ENCODE data around the gene TMEM169. TPM values are rescaled to one million over a fixed set of nuclear protein-coding genes. Genes with fewer than 3 reads are reported as not detected.

The TMEM169 gene
- total and polyA plus RNA-seq, 4 donors: 0.32 to 0.72 TPM; not detected in 2

- Histone ChIP-seq H3K4me3 (ENCODE audit: low read length in 2 of 2) (no peak overlapping the region), H3K9me3 (ENCODE audit: control insufficient read depth, low read length) (no peaks in the 10 kb centered on the region), H3K27ac (ENCODE audit: low read depth in 1 of 2, low read length in 2 of 2) (peak overlapping the region in 1 of 2 donors; percentile 24), H3K36me3 (ENCODE audit: control insufficient read depth in 1 of 2, insufficient read depth in 2 of 2, low read length in 1 of 2) (peaks cover 3 to 6% of the 10 kb centered on the region in 2 donors), H3K4me1 (ENCODE audit: control insufficient read depth in 1 of 2, insufficient read depth in 2 of 2, low read length in 2 of 2) (peaks cover 2 to 6% of the 10 kb centered on the region in 2 donors), H3K27me3 (ENCODE audit: control insufficient read depth in 1 of 2, insufficient read depth in 2 of 2, low read length in 1 of 2) (no peaks in the 10 kb centered on the region)
- WGBS, 2 donors: 37 to 38% methylated on average over 4 of the region's 4 CpGs
- intact Hi-C loops (cut with DNase I): no loop called here
- ATAC-seq (ENCODE audit: low FRiP score) (no peak), DNase-seq (no peak)
Observed at GRCh38 chr2:216114382-216114713, 32.6 kb downstream of the TMEM169 start.

- peak; percentile 96 for ATAC-seq (ENCODE audit: low FRiP score)
- Histone ChIP-seq H3K36me3 (ENCODE audit: control insufficient read depth in 1 of 2, insufficient read depth in 2 of 2, low read length in 1 of 2) (peaks cover 3 to 6% of the 10 kb centered on the region in 2 donors), H3K9me3 (ENCODE audit: control insufficient read depth, low read length) (no peaks in the 10 kb centered on the region), H3K4me3 (ENCODE audit: low read length in 2 of 2) (peak overlapping the region; percentile 87 to 92), H3K4me1 (ENCODE audit: control insufficient read depth in 1 of 2, insufficient read depth in 2 of 2, low read length in 2 of 2) (peaks cover 2 to 6% of the 10 kb centered on the region in 2 donors), H3K27me3 (ENCODE audit: control insufficient read depth in 1 of 2, insufficient read depth in 2 of 2, low read length in 1 of 2) (no peaks in the 10 kb centered on the region), H3K27ac (ENCODE audit: low read depth in 1 of 2, low read length in 2 of 2) (peak overlapping the region in 1 of 2 donors; percentile 75)
- DNase-seq: peak; percentile 98 to 99
- intact Hi-C loops (cut with DNase I): no loop called here
- 8% methylated on average over 29 of the region's 29 CpGs for WGBS, 2 donors
Observed at GRCh38 chr2:216114714-216115531, 33.2 kb downstream of the TMEM169 start.

DNA sequence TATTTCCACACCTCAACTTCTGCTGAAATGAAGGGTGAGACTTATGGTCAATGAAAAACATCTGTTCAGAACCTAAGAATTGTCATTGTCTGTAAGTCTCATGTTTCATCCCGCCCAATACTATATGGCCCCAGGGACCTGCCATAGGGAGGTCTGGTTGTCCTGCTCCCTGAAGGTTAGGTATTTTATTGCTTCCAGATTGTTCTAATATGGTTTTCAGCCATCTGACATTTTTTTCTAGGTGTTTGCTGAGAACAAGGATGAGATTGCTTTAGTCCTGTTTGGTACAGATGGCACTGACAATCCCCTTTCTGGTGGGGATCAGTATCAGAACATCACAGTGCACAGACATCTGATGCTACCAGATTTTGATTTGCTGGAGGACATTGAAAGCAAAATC lies 34.7 kb downstream of the TMEM169 start:
- H3K9me3 ChIP-seq (ENCODE audit: control insufficient read depth, low read length): no peaks in the 10 kb centered on the region
- H3K27ac ChIP-seq (ENCODE audit: low read depth in 1 of 2, low read length in 2 of 2): no peak overlapping the region
- intact Hi-C loops (cut with DNase I): no loop called here
- H3K4me3 ChIP-seq (ENCODE audit: low read length in 2 of 2): no peak overlapping the region
- no peaks in the 10 kb centered on the region for H3K27me3 ChIP-seq (ENCODE audit: control insufficient read depth in 1 of 2, insufficient read depth in 2 of 2, low read length in 1 of 2)
- ATAC-seq (ENCODE audit: low FRiP score): no peak
- peaks cover 5 to 8% of the 10 kb centered on the region in 2 donors for H3K36me3 ChIP-seq (ENCODE audit: control insufficient read depth in 1 of 2, insufficient read depth in 2 of 2, low read length in 1 of 2)
- no peak for DNase-seq
- H3K4me1 ChIP-seq (ENCODE audit: control insufficient read depth in 1 of 2, insufficient read depth in 2 of 2, low read length in 2 of 2): peaks cover 2 to 6% of the 10 kb centered on the region in 2 donors
- WGBS, 2 donors: 79 to 91% methylated on average over 1 of the region's 1 CpG

DNA sequence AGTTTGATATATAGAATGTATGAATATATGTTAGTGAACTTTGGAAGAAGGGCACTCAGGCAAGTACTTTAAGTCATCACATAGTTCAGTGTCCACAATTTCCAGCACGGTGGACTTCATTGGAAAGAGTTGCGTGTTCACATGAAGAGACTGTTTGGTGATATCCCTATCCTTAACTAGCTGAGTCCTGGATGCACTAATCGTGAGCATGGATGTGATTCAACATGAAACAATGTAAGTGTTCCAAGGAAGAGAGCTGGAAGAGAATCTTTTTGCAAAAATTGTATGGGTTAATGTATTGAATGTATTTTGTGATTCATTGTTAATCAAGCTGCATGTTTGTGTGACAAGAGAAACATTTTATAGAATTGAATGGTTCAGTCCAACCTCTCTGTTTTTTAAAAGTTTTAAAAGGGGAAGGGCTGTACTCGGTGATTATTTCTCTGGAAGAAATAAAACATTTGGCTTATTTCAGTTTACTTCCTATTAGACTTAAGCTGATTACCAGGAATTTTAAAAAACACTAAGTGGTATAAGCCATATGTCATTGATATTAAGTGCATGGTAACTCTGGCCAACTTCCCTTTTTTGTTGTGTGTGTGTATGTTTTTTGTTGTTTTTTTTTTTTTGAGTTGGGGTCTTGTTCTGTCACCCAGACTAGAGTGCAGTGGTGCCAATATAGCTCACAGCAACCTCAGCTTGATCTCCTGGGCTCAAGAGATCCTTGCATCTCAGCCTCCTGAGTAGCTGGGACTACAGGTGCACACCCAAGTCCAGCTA lies 36.0 kb downstream of the TMEM169 start:
- 74 to 75% methylated on average over 4 of the region's 4 CpGs for WGBS, 2 donors
- Histone ChIP-seq H3K27me3 (ENCODE audit: control insufficient read depth in 1 of 2, insufficient read depth in 2 of 2, low read length in 1 of 2) (no peaks in the 10 kb centered on the region), H3K36me3 (ENCODE audit: control insufficient read depth in 1 of 2, insufficient read depth in 2 of 2, low read length in 1 of 2) (peaks cover 7 to 11% of the 10 kb centered on the region in 2 donors), H3K4me3 (ENCODE audit: low read length in 2 of 2) (no peak overlapping the region), H3K9me3 (ENCODE audit: control insufficient read depth, low read length) (no peaks in the 10 kb centered on the region), H3K4me1 (ENCODE audit: control insufficient read depth in 1 of 2, insufficient read depth in 2 of 2, low read length in 2 of 2) (peaks cover 0 to 6% of the 10 kb centered on the region in 2 donors), H3K27ac (ENCODE audit: low read depth in 1 of 2, low read length in 2 of 2) (no peak overlapping the region)
- DNase-seq (no peak), ATAC-seq (ENCODE audit: low FRiP score) (no peak)
- intact Hi-C loops (cut with DNase I): no loop called here

- intact Hi-C loops (cut with DNase I): no loop called here
- H3K36me3 ChIP-seq (ENCODE audit: control insufficient read depth in 1 of 2, insufficient read depth in 2 of 2, low read length in 1 of 2): peaks cover 9 to 11% of the 10 kb centered on the region in 2 donors
- H3K27ac ChIP-seq (ENCODE audit: low read depth in 1 of 2, low read length in 2 of 2): no peak overlapping the region
- ATAC-seq (ENCODE audit: low FRiP score) (no peak), DNase-seq (no peak)
- no peak overlapping the region for H3K4me3 ChIP-seq (ENCODE audit: low read length in 2 of 2)
- H3K4me1 ChIP-seq (ENCODE audit: control insufficient read depth in 1 of 2, insufficient read depth in 2 of 2, low read length in 2 of 2): peaks cover 0 to 6% of the 10 kb centered on the region in 2 donors
- no peaks in the 10 kb centered on the region for H3K9me3 ChIP-seq (ENCODE audit: control insufficient read depth, low read length)
- H3K27me3 ChIP-seq (ENCODE audit: control insufficient read depth in 1 of 2, insufficient read depth in 2 of 2, low read length in 1 of 2): no peaks in the 10 kb centered on the region
- 61 to 70% methylated on average over 1 of the region's 1 CpG for WGBS, 2 donors
Observed at GRCh38 chr2:216118474-216118873, 36.8 kb downstream of the TMEM169 start.

- Histone ChIP-seq H3K27me3 (ENCODE audit: control insufficient read depth in 1 of 2, insufficient read depth in 2 of 2, low read length in 1 of 2) (no peaks in the 10 kb centered on the region), H3K4me3 (ENCODE audit: low read length in 2 of 2) (no peak overlapping the region), H3K27ac (ENCODE audit: low read depth in 1 of 2, low read length in 2 of 2) (no peak overlapping the region), H3K36me3 (ENCODE audit: control insufficient read depth in 1 of 2, insufficient read depth in 2 of 2, low read length in 1 of 2) (peaks cover 10 to 13% of the 10 kb centered on the region in 2 donors), H3K4me1 (ENCODE audit: control insufficient read depth in 1 of 2, insufficient read depth in 2 of 2, low read length in 2 of 2) (peaks cover 0 to 6% of the 10 kb centered on the region in 2 donors), H3K9me3 (ENCODE audit: control insufficient read depth, low read length) (no peaks in the 10 kb centered on the region)
- intact Hi-C loops (cut with DNase I): no loop called here
- DNase-seq (no peak), ATAC-seq (ENCODE audit: low FRiP score) (no peak)
- 51 to 62% methylated on average over 2 of the region's 2 CpGs for WGBS, 2 donors
Observed at GRCh38 chr2:216119146-216119545, 37.4 kb downstream of the TMEM169 start.

DNA sequence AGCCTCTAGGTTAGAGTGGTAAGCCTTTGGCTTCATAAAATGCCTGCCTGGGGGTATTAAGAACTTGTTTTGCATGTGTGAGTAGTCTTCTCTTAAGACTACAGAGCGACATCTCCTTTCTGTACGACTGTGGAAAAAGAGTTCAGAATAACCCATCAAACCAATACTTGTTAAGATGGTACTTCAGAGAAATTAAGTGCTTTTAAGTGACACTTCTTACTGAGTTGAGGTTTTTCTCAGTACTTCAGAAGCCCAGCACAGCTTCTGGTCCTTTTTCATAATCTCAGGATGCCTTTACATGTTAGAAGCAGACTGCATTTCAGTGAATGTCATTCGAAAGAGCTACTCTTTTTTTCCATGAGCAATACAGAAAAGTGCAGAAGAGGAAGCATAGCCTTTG lies 38.3 kb downstream of the TMEM169 start:
- DNase-seq (no peak), ATAC-seq (ENCODE audit: low FRiP score) (no peak)
- H3K27ac ChIP-seq (ENCODE audit: low read depth in 1 of 2, low read length in 2 of 2): no peak overlapping the region
- H3K4me3 ChIP-seq (ENCODE audit: low read length in 2 of 2): no peak overlapping the region
- peaks cover 10 to 14% of the 10 kb centered on the region in 2 donors for H3K36me3 ChIP-seq (ENCODE audit: control insufficient read depth in 1 of 2, insufficient read depth in 2 of 2, low read length in 1 of 2)
- intact Hi-C loops (cut with DNase I): no loop called here
- H3K4me1 ChIP-seq (ENCODE audit: control insufficient read depth in 1 of 2, insufficient read depth in 2 of 2, low read length in 2 of 2): peaks cover 0 to 6% of the 10 kb centered on the region in 2 donors
- no peaks in the 10 kb centered on the region for H3K9me3 ChIP-seq (ENCODE audit: control insufficient read depth, low read length)
- no peaks in the 10 kb centered on the region for H3K27me3 ChIP-seq (ENCODE audit: control insufficient read depth in 1 of 2, insufficient read depth in 2 of 2, low read length in 1 of 2)
- 51 to 68% methylated on average over 3 of the region's 3 CpGs for WGBS, 2 donors

DNA sequence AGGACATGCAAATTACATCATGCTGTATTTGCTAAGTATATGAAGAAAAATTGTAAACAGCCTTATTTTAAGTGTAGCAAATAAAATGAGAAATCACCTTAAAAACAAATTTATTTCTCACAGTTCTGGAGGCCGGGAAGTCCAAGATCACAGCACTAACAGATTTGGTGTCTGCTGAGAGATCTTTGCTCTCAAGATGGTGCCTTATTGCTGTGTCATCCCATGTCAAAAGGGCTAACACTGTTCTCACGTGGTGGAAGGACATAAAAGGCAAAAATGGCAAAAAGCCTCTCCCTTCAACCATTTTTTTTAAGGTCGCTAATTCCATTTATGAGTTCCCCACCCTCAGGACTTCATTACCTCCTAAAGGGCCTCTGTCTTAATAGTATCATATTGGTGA lies 39.5 kb downstream of the TMEM169 start:
- intact Hi-C loops (cut with DNase I): no loop called here

More for the DNA sequence above, 39.5 kb downstream of the TMEM169 start:
- Histone ChIP-seq H3K4me3 (ENCODE audit: low read length in 2 of 2) (no peak overlapping the region), H3K27ac (ENCODE audit: low read depth in 1 of 2, low read length in 2 of 2) (no peak overlapping the region), H3K9me3 (ENCODE audit: control insufficient read depth, low read length) (no peaks in the 10 kb centered on the region), H3K36me3 (ENCODE audit: control insufficient read depth in 1 of 2, insufficient read depth in 2 of 2, low read length in 1 of 2) (peaks cover 12 to 14% of the 10 kb centered on the region in 2 donors), H3K4me1 (ENCODE audit: control insufficient read depth in 1 of 2, insufficient read depth in 2 of 2, low read length in 2 of 2) (peaks cover 0 to 5% of the 10 kb centered on the region in 2 donors), H3K27me3 (ENCODE audit: control insufficient read depth in 1 of 2, insufficient read depth in 2 of 2, low read length in 1 of 2) (no peaks in the 10 kb centered on the region)
- WGBS, 2 donors: 83 to 86% methylated on average over 3 of the region's 3 CpGs
- DNase-seq (no peak), ATAC-seq (ENCODE audit: low FRiP score) (no peak)
